NCI-H2227 (cell line): Measurements from ENCODE around the gene PRR33.

Experiments used
- DNase-seq: peaks from one replicate; lab custom pipeline; 2025; ENCODE audit not compliant: unreplicated experiment; lab: John Stamatoyannopoulos, UW

The PRR33 gene

DNA sequence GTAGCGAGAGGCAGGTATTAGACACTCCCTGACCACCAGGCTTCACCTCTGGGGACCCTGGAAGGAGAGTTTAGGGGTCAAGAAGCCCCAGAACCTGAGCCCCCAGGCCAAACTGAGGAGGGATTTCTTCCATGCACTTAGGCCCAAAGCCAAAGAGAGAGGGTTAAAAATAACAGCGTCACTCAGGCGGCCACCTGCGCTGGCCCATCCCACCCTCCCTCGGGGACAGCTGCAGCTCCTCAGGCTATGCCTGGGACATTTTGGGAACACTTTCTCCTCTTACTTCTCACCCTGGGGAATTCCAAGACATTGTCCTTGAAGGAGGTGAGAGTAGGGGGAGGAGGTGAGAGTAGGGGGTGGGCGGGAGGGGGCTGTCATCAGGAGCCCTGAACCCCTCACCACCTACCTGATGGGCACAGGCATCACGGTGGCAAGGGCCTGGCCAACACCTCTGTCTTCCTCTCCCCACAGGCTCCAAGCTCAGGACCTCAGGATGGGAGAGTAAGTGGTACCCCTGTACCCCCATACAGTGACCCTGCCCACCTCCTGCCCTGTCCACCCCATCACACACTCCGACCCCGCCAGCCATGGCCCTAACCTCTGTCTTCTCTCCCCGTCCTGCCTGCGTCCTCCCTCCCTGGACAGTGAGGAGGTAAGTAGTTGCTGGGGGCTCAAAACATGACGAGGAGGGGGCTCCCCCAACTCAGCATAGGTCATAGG is 52.3 kb downstream of the PRR33 start:
- DNase-seq, result no peak

DNA sequence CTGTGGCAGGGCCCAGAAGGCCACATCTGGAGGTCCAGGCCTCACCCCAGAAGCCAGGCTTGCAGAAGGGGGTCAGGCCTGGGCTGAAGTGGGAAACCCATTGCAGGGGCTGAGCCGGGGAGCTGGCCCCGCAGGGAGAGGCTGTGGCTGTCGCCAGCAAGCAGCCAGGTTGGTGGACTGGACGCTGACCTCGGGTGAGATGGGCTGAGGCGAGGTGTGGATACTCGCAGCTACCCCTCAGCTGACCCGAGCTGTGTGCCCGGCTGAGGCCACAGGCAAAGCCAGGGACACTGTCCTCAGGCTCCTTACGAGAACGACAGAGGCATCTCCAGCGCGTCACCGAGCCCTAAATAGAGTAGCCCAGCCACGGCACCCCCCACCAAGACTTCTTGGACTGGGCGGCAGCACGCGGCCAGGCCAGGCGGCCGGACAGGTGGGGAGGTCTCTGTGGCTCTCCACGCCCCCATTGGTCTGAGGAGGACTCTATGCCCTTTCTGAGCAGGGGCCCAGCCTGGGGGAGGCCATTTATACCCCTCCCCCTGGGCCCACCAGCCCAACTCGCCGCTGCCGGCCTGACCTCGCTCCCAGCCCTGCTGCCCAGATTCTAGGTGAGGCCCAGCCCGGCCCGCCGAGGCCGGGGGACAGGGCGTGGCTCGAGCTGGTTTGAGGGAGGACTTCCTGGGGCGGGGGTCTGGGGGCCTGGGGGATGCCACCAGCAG is 53.1 kb downstream of the PRR33 start, which contains the start of gene TNNI2:
TNNI2 (plus strand) TSS at position 556 of the 719 bp plus-strand sequence. CDS start 716 bp downstream, outside the sequence.
- DNase-seq, result no peak
